Tibial nerve (tissue), 3 donors: ENCODE results near the gene SERPINE1.

Experiments
- POLR2A ChIP-seq, 2 donors: fragments of 450-650 bp; IDR thresholded peaks; one replicate each; pipeline ENCODE4 v1.6.1; 2017; ENCODE audit warnings: antibody characterized with exemption in 2 of 2, mild to moderate bottlenecking in 2 of 2, moderate library complexity in 2 of 2
- TF ChIP-seq, protein P1 (sequence below), 5 experiments: fragments of 200-600 bp in 3 of 5; fragments of 450-650 bp in 2 of 5; sonication (generic) in 3 of 5; IDR thresholded peaks; one replicate each; pipeline ENCODE4 v1.5.1; 2016 to 2019; ENCODE audit warnings: antibody characterized with exemption in 5 of 5, mild to moderate bottlenecking in 3 of 5, moderate library complexity in 2 of 5

DNA sequence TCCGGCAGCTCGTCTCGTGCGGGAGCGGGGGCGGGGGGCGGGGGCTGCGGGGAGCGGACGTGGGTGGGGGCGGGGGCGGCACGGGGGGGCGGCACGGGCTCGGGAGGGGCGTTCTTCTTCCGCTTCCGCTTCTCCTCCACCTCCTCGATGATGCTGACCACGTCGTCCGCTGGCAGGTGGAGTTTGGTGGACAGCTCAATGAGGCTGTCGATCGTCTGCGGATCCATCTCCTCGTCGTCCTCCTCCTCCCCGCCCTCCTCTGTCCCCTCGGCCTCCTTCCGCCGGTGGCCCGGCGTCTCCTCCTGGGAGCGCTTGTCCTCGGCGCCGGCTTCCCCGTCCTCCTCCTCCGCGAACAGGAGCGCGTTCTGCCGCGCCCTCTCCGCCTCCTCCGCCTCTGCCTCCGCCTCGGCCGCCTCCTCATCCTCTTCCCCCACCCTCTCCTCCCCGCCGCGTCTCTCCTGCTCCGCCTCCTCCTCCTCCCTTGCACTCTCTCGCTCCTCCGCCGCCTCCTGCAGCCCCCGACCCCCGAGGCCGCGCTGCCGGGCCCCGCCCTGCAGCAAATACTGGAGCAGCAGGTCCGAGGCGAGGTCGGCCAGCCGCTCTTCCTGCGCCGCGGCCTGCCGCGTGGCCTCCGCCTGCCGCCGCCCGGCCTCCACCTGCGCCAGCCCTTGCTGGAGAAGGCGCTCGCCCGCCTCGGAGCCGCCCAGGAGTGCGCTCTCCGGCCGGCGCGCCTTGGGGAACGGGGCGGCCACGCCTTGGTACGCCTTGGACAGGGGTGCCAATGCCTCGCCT is 36.6 kb downstream of the SERPINE1 start:
- TF ChIP-seq, protein P1, sequence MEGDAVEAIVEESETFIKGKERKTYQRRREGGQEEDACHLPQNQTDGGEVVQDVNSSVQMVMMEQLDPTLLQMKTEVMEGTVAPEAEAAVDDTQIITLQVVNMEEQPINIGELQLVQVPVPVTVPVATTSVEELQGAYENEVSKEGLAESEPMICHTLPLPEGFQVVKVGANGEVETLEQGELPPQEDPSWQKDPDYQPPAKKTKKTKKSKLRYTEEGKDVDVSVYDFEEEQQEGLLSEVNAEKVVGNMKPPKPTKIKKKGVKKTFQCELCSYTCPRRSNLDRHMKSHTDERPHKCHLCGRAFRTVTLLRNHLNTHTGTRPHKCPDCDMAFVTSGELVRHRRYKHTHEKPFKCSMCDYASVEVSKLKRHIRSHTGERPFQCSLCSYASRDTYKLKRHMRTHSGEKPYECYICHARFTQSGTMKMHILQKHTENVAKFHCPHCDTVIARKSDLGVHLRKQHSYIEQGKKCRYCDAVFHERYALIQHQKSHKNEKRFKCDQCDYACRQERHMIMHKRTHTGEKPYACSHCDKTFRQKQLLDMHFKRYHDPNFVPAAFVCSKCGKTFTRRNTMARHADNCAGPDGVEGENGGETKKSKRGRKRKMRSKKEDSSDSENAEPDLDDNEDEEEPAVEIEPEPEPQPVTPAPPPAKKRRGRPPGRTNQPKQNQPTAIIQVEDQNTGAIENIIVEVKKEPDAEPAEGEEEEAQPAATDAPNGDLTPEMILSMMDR (IDR thresholded peaks at IDR 0.05) = no peak
- TF ChIP-seq POLR2A (IDR thresholded peaks at IDR 0.05) = no peak
